NCI-H2196 (cell line): Measurements from ENCODE around the gene CLASP1.
A peak's percentile ranks its signal among the peaks of the same experiment; 100 is the strongest.
"Not testable (repeated sequence)": the region's sequence is repeated elsewhere in the genome, so short reads cannot be mapped to it uniquely, and the experiment has no call there.

Experiments used
- DNase-seq: peaks from one replicate; lab custom pipeline; 2025; ENCODE audit not compliant: unreplicated experiment; lab: John Stamatoyannopoulos, UW

The CLASP1 gene

GRCh38 chr2:121333834-121334558, 315.3 kb downstream of the CLASP1 start:
- no peak for DNase-seq

DNA sequence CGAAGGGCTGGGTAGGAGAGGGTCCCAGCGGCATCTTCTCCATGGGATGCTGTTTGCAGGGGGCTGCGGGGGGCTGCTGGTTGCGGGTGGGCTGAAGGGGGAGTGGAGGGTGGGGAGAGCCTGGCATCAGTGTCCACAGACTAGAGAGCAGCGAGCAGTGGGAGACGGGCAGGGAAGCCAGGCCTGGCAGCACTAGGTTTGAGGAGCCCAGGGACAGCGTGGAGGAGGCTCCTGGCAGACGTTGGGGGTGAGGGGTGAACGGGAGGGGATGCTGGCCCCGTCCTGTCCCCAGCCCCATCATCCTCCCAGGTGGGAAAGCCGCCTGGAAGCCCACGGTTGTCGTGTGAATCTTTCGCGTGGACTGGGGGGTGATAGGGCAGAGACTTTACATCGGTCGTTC, 316.0 kb downstream of the CLASP1 start:
- DNase-seq, result no peak

DNA sequence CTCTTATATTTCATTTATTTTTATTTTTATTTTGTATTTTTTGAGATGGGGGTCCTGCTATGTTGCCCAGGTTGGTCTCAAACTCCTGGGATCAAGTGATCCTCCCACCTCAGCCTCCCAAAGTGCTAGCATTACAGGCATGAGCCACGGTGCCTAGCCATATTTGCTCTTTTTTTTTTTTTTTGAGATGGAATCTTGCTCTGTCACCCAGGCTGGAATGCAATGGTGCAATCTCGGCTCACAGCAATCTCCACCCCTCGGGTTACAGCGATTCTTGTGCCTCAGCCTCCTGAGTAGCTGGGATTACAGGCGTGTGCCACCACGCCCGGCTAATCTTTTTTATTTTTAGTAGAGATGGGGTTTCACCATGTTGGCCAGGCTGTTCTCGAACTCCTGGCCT, 317.9 kb downstream of the CLASP1 start:
- not testable (repeated sequence) for DNase-seq

- no peak for DNase-seq
Measured at GRCh38 chr2:121330921-121331320, 318.3 kb downstream of the CLASP1 start.

DNA sequence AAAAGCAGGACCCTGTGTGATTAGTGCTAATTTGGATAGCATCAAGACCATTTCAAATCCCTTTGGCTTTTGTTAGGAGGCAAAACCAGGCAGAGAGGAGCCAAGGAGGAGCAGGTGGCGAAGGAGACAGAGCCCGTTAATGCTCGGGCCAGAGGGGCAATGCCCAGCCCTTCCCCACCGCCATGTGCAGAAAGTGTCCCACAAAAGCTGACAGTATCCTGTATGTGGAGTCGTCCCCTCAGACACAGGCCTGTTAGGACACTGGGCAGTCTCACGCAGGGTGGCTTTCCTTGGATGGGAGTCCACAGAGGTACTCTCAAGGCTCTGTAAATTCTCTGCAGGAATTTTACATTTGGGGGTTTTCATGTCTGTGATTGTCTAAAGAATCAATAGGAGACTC, 319.5 kb downstream of the CLASP1 start:
- no peak for DNase-seq

GRCh38 chr2:121326628-121327027, 322.6 kb downstream of the CLASP1 start:
- no peak for DNase-seq

DNA sequence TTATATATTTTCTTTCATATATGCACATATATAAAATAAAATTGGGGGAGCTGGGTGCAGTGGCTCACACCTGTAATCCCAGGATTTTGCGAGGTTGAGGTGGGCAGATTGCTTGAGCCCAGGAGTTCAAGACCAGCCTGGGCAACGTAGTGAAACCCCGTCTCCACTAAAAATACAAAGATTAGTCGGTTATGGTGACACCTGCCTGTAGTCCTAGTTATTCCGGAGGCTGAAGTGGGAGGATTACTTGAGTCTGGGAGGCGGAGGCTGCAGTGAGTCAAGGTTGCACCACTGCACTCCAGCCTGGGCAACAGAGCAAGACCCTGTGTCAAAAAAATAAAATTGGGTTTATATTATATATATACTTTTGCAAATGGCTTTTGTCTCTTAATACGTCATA, 324.7 kb downstream of the CLASP1 start:
- no peak for DNase-seq

- no peak for DNase-seq
Measured at GRCh38 chr2:121321476-121321875, 327.8 kb downstream of the CLASP1 start.

DNA sequence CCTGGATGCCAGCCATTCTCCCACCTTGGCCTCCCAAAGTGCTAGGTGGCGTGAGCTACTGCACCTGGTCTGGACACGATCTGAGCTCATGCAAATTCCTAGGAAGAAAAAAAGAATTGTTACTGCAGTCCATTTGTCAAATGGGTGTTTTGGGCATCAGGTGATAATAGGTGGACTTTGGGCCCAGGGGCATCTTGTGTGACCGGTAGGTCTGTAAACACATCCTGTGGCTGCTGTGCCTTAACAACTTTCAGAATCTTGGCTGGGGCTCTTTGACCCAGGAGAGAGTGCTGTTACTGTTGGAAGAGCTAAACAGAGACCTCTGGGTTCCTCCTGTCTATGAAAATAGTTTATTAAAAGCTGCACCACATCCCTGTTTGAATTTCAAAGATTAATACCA, 329.3 kb downstream of the CLASP1 start:
- DNase-seq, result no peak

DNA sequence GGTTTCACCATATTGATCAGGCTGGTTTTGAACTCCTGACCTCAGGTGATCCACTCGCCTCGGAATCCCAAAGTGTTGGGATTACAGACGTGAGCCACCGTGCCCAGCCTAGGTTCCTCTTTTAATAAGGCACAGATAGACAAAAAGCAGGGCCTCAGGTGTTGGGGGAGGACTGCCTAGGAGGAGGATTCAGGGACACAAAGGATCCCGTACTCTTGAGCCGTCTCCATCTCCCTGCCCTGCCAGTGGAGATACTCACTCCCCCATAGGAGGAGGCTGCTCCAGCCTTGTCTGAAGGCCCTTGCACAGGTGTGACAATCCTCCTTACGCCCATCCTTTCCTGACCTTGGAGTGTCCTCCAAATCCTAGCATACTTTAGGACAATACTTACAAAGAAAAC, 332.3 kb downstream of the CLASP1 start:
- DNase-seq, result no peak

DNA sequence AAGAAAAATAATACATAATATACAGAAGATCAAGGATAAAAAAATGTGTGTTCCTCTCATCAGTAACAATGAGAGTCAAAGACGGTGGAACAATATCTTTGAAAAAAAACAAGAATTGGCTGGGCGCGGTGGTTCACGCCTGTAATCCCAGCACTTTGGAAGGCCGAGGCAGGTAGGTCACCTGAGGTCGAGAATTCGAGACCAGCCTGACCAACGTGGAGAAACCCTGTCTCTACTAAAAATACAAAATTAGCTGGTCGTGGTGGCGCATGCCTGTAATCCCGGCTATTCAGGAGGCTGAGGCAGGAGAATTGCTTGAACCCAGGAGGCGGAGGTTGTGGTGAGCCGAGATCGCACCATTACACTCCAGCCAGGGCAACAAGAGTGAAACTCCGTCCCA, 335.6 kb downstream of the CLASP1 start:
- not testable (repeated sequence) for DNase-seq

GRCh38 chr2:121309801-121310200, 339.5 kb downstream of the CLASP1 start:
- no peak for DNase-seq

- no peak for DNase-seq
Measured at GRCh38 chr2:121309323-121309722, 339.9 kb downstream of the CLASP1 start.

- no peak for DNase-seq
Measured at GRCh38 chr2:121307048-121307447, 342.2 kb downstream of the CLASP1 start.

DNA sequence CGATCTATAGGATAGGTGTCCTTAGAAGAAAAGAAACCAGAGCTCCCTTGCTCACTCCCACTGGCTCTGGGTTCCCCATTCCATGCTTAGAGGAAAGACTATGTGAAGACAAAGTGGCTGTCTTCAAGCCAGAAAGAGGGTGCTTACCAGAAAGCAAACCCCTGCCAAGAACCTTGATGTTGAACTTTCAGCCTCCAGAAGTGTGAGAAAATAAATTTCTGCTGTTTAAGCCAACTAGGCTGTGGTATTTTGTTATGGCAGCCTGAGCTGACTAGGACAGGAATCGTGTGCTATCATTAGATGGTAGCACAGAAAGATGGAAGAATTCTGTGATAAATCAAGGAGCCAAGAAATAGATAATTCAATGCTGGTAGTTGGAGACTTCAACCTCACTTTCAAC, 344.3 kb downstream of the CLASP1 start:
- no peak for DNase-seq

DNA sequence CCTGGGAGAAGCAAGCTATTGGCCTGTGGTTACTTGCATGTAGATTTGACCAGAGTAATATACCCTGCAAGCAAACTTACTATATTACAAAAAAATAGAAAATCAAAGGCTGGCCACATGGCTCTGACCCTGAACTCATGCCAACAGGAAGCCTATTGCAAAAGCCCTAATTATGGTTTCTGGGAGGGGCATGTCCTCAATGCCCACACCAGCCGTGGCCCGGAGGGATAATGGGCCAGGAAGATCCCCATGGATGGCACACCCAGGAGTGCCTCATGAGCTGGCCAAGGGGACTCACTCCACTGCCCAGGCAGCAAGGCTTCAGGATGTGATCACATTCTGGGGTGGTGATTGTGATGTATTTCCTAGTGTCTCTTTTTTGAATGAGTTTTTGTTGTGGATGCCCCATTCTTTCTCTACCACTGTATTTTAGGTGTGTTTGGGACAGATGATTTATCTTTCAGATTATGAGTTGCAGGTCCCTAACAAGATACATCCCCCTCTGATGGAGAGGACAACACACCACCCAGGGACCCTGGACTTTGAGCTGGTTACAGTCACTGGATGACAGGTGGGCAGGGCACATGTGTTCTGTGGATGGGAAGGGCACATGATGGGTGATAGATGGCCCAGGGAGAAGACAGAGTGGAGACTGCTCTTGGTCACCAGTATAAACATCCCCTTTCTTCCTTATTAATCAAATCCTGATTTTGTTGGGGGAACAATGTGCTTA, 345.6 kb downstream of the CLASP1 start:
- DNase-seq, result no peak

DNA sequence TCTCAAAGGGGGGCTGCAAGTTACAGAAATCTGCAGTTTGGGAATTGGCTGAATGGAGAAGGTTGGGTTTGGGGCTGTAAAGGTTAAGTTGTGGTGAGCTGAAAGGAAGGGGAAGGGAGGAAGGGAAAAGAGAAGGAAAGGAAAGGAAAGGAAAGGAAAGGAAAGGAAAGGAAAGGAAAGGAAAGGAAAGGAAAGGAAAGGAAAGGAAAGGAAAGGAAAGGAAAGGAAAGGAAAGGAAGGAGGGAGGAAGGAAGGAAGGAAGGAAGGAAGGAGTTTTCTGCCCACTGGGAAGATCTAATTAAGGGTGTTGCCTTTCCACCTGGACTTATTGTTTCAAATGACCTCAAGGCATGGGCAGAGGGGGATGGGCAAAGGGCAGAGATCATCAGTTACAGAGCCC, 348.1 kb downstream of the CLASP1 start:
- DNase-seq, result not testable (repeated sequence)

DNA sequence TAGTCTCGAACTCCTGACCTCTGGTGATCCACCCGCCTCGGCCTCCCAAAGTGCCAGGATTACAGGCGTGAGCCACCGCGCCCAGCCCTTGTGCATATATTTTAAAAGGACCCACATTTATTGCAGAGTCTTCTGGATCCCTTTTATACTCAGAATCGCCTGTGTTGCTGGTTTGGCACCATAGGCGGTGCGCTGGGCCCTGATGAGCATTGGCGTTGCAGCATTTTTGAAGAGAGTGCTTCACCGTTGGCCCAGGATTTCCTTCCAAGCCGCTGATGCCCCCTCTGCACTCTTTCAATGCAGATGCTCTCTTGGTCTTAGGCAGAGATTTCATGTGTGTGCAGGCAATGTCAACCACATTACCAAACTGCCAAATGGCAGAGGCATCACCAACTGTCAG, 350.8 kb downstream of the CLASP1 start:
- DNase-seq, result no peak

- DNase-seq, result not testable (repeated sequence)
Measured at GRCh38 chr2:121297866-121298265, 351.4 kb downstream of the CLASP1 start.

- DNase-seq, result peak; percentile 25
Measured at GRCh38 chr2:121297217-121297830, 351.9 kb downstream of the CLASP1 start.

DNA sequence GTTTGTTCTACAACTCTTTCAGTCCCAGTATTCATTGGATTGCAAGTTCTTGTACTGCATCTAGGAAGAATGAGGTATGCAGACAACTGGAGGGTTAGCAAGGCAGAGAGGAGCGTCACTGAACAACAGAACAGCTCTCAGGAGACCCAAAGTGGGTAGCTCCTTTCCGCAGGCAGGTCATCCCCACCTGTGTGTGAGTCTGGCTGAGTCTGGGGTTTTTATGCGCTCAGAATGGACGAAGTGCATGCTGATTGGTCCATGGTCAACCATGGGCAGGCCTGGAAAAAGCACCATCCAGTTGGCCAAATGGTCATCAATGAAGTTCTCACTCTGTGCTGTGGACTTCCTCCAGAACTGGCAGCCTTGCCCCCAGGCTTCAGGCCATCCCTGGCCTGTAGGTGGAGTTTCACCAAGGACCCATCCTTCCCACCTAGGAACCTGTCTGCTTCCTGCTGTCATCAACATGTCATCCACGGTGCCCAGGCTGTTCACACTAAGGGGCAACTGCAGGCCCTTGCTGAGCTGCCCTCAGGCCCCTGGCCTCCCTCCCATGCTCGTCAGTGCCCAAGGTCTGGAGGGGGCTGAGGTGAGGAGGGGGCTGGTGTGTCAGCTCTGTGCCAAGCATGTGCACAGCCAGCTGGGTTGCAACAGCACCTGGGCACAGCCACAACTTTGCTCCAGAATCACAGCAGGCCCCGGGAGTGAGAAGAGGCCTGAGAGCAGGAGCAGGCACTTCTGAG, 353.2 kb downstream of the CLASP1 start:
- DNase-seq, result no peak
